ENCODE results near the gene CRIP2.

The CRIP2 gene

GRCh38 chr14:105473677-105474482, 741 bp upstream of the CRIP2 start:
- peak overlapping the region; percentile 44 for H3K4me3 Mint-ChIP-seq
- no peaks in the 10 kb centered on the region for H3K27me3 Mint-ChIP-seq
- H3K36me3 Mint-ChIP-seq = no peaks in the 10 kb centered on the region
- H3K27ac Mint-ChIP-seq = no peak overlapping the region
- H3K9me3 Mint-ChIP-seq (ENCODE audit: low read depth) = no peaks in the 10 kb centered on the region
- peaks cover 12% of the 10 kb centered on the region for H3K4me1 Mint-ChIP-seq (ENCODE audit: low read depth)

- H3K4me3 Mint-ChIP-seq = peak overlapping the region; percentile 23
- peaks cover 22% of the 10 kb centered on the region for H3K4me1 Mint-ChIP-seq (ENCODE audit: low read depth)
- H3K27ac Mint-ChIP-seq = no peak overlapping the region
- H3K27me3 Mint-ChIP-seq = no peaks in the 10 kb centered on the region
- no peaks in the 10 kb centered on the region for H3K9me3 Mint-ChIP-seq (ENCODE audit: low read depth)
- H3K36me3 Mint-ChIP-seq = no peaks in the 10 kb centered on the region
Measured at GRCh38 chr14:105475269-105476096, 862 bp downstream of the CRIP2 start.

GRCh38 chr14:105476097-105476830, 1.6 kb downstream of the CRIP2 start:
- Mint-ChIP-seq H3K27ac (no peak overlapping the region), H3K4me1 (ENCODE audit: low read depth) (peaks cover 28% of the 10 kb centered on the region), H3K4me3 (peak overlapping the region; percentile 40), H3K27me3 (no peaks in the 10 kb centered on the region), H3K36me3 (no peaks in the 10 kb centered on the region), H3K9me3 (ENCODE audit: low read depth) (no peaks in the 10 kb centered on the region)

GRCh38 chr14:105476831-105477659, 2.4 kb downstream of the CRIP2 start:
- Mint-ChIP-seq H3K27ac (no peak overlapping the region), H3K36me3 (no peaks in the 10 kb centered on the region), H3K27me3 (no peaks in the 10 kb centered on the region), H3K4me3 (peak overlapping the region; percentile 52), H3K9me3 (ENCODE audit: low read depth) (no peaks in the 10 kb centered on the region), H3K4me1 (ENCODE audit: low read depth) (peaks cover 32% of the 10 kb centered on the region)

- H3K36me3 Mint-ChIP-seq = no peaks in the 10 kb centered on the region
- peaks cover 38% of the 10 kb centered on the region for H3K4me1 Mint-ChIP-seq (ENCODE audit: low read depth)
- H3K9me3 Mint-ChIP-seq (ENCODE audit: low read depth) = no peaks in the 10 kb centered on the region
- no peaks in the 10 kb centered on the region for H3K27me3 Mint-ChIP-seq
- no peak overlapping the region for H3K27ac Mint-ChIP-seq
- no peak overlapping the region for H3K4me3 Mint-ChIP-seq
Measured at GRCh38 chr14:105477660-105478397, 3.2 kb downstream of the CRIP2 start.

- Mint-ChIP-seq H3K4me1 (ENCODE audit: low read depth) (peaks cover 40% of the 10 kb centered on the region), H3K27me3 (no peaks in the 10 kb centered on the region), H3K4me3 (no peak overlapping the region)
Measured at GRCh38 chr14:105478398-105479251, 4.0 kb downstream of the CRIP2 start.

GRCh38 chr14:105479431-105480158, 5.0 kb downstream of the CRIP2 start:
- Mint-ChIP-seq H3K4me3 (peak overlapping the region; percentile 62), H3K4me1 (ENCODE audit: low read depth) (peaks cover 44% of the 10 kb centered on the region), H3K36me3 (no peaks in the 10 kb centered on the region), H3K27me3 (no peaks in the 10 kb centered on the region), H3K9me3 (ENCODE audit: low read depth) (no peaks in the 10 kb centered on the region), H3K27ac (no peak overlapping the region)

More at GRCh38 chr14:105478398-105479251, 4.0 kb downstream of the CRIP2 start:
- Mint-ChIP-seq H3K27ac (no peak overlapping the region), H3K9me3 (ENCODE audit: low read depth) (no peaks in the 10 kb centered on the region), H3K36me3 (no peaks in the 10 kb centered on the region)

GRCh38 chr14:105480199-105480746, 5.7 kb downstream of the CRIP2 start:
- Mint-ChIP-seq H3K4me3 (peak overlapping the region; percentile 62), H3K27me3 (no peaks in the 10 kb centered on the region), H3K9me3 (ENCODE audit: low read depth) (no peaks in the 10 kb centered on the region), H3K4me1 (ENCODE audit: low read depth) (peaks cover 47% of the 10 kb centered on the region), H3K27ac (no peak overlapping the region), H3K36me3 (no peaks in the 10 kb centered on the region)

- Mint-ChIP-seq H3K27me3 (no peaks in the 10 kb centered on the region), H3K9me3 (ENCODE audit: low read depth) (no peaks in the 10 kb centered on the region), H3K4me1 (ENCODE audit: low read depth) (peaks cover 46% of the 10 kb centered on the region), H3K27ac (peak overlapping the region; percentile 89), H3K36me3 (no peaks in the 10 kb centered on the region), H3K4me3 (peak overlapping the region; percentile 74)
Measured at GRCh38 chr14:105480807-105481801, 6.5 kb downstream of the CRIP2 start.

GRCh38 chr14:105481886-105482457, 7.4 kb downstream of the CRIP2 start:
- Mint-ChIP-seq H3K4me1 (ENCODE audit: low read depth) (peaks cover 44% of the 10 kb centered on the region), H3K36me3 (no peaks in the 10 kb centered on the region), H3K9me3 (ENCODE audit: low read depth) (no peaks in the 10 kb centered on the region), H3K4me3 (peak overlapping the region; percentile 78), H3K27me3 (no peaks in the 10 kb centered on the region), H3K27ac (peak overlapping the region; percentile 89)

GRCh38 chr14:105482486-105483110, 8.0 kb downstream of the CRIP2 start:
- Mint-ChIP-seq H3K27ac (peak overlapping the region; percentile 89), H3K4me3 (peak overlapping the region; percentile 78), H3K36me3 (no peaks in the 10 kb centered on the region), H3K27me3 (no peaks in the 10 kb centered on the region), H3K4me1 (ENCODE audit: low read depth) (peaks cover 39% of the 10 kb centered on the region), H3K9me3 (ENCODE audit: low read depth) (no peaks in the 10 kb centered on the region)

Data from activated naive CD8-positive, alpha-beta T cell (primary cell).